HG03469 (cell line): Measurements from ENCODE around the gene GPT2.

Source experiments
- ATAC-seq: cut with Tn5 transposase; IDR thresholded peaks from one replicate; pipeline ENCODE4 v1.9.1; 2021; ENCODE audit warnings: mild to moderate bottlenecking, moderate library complexity, moderate number of reproducible peaks; ENCODE audit not compliant: unreplicated experiment

GPT2 gene

GRCh38 chr16:46895399-46896313 lies 11.5 kb downstream of the GPT2 start:
- no peak for ATAC-seq

- ATAC-seq = no peak
These were observed 12.3 kb downstream of the GPT2 start for GRCh38 chr16:46896314-46896968.

- no peak for ATAC-seq
These were observed 13.3 kb downstream of the GPT2 start for GRCh38 chr16:46897471-46897870.

- no peak for ATAC-seq
These were observed 13.8 kb downstream of the GPT2 start for GRCh38 chr16:46898006-46898405.

- no peak for ATAC-seq
These were observed 15.4 kb downstream of the GPT2 start for GRCh38 chr16:46899443-46900143.

GRCh38 chr16:46900455-46901235 lies 16.5 kb downstream of the GPT2 start:
- ATAC-seq = no peak

- ATAC-seq = no peak
These were observed 17.5 kb downstream of the GPT2 start for GRCh38 chr16:46901709-46902108.

GRCh38 chr16:46903255-46903905 lies 19.2 kb downstream of the GPT2 start:
- ATAC-seq = no peak

GRCh38 chr16:46904471-46904870 lies 20.3 kb downstream of the GPT2 start:
- ATAC-seq = no peak

- ATAC-seq = no peak
These were observed 22.3 kb downstream of the GPT2 start for GRCh38 chr16:46906360-46907060.

- no peak for ATAC-seq
These were observed 23.1 kb downstream of the GPT2 start for GRCh38 chr16:46907061-46907774.

GRCh38 chr16:46908540-46909372 lies 24.6 kb downstream of the GPT2 start:
- ATAC-seq = no peak

- ATAC-seq = peak; percentile 56
These were observed 26.9 kb downstream of the GPT2 start for GRCh38 chr16:46911038-46911437.

GRCh38 chr16:46911650-46912049 lies 27.5 kb downstream of the GPT2 start:
- no peak for ATAC-seq

- no peak for ATAC-seq
These were observed 30.5 kb downstream of the GPT2 start for GRCh38 chr16:46914556-46915201.

- no peak for ATAC-seq
These were observed 31.4 kb downstream of the GPT2 start for GRCh38 chr16:46915483-46916025.

- ATAC-seq = no peak
These were observed 32.8 kb downstream of the GPT2 start for GRCh38 chr16:46916980-46917379.
